CD4-positive, CD25-positive, alpha-beta regulatory T cell (primary cell): Measurements from ENCODE around the gene ATP13A5. TPM values are rescaled to one million over a fixed set of nuclear protein-coding genes. Genes with fewer than 3 reads are reported as not detected.

Experiments
- ATAC-seq, 2 donors: fragments of 150-1000 bp; cut with Tn5 transposase; one replicate each; pipeline ENCODE4 v1.10.0; 2021; ENCODE audit warnings: low read depth in 2 of 2, moderate number of reproducible peaks in 2 of 2, moderate library complexity in 1 of 2
- DNase-seq, 3 donors: peaks; one replicate each; pipeline versions ENCODE4 v3.0.0 to v3.0.0-alpha.2; 2012 to 2022; ENCODE audit warnings: mixed read lengths in 1 of 3
- H3K27ac ChIP-seq: one replicate; pipeline ENCODE4 v1.7.0; 2013; ENCODE audit warnings: mild to moderate bottlenecking, low read length; ENCODE audit not compliant: insufficient read depth, poor library complexity, severe bottlenecking
- H3K27me3 ChIP-seq: one replicate; pipeline ENCODE4 v1.7.0; 2013; ENCODE audit warnings: low read length; ENCODE audit not compliant: control insufficient read depth, insufficient read depth
- H3K36me3 ChIP-seq: one replicate; pipeline ENCODE4 v1.7.0; 2013; ENCODE audit warnings: mild to moderate bottlenecking, low read length, moderate library complexity; ENCODE audit not compliant: control insufficient read depth, insufficient read depth
- H3K4me1 ChIP-seq: 2 replicates; pipeline ENCODE4 v1.7.0; 2013; ENCODE audit warnings: mild to moderate bottlenecking, low read length; ENCODE audit not compliant: insufficient read depth, control insufficient read depth, poor library complexity, severe bottlenecking
- H3K4me3 ChIP-seq: one replicate; pipeline ENCODE4 v1.7.0; 2013; ENCODE audit warnings: low read depth, mild to moderate bottlenecking, low read length, moderate library complexity
- H3K9me3 ChIP-seq, 2 experiments: 1 replicate in 1 of 2; 2 replicates in 1 of 2; pipeline ENCODE4 v1.7.0; 2013; ENCODE audit warnings: low read length in 2 of 2, mild to moderate bottlenecking in 1 of 2, moderate library complexity in 1 of 2; ENCODE audit not compliant: control insufficient read depth in 2 of 2
- H3K27ac Mint-ChIP-seq, 3 donors: one replicate each; pipeline ENCODE4 v1.8.0; 2020 to 2022; ENCODE audit warnings: mild to moderate bottlenecking in 3 of 3, mixed read lengths in 3 of 3, moderate library complexity in 2 of 3
- H3K27me3 Mint-ChIP-seq: one replicate; pipeline ENCODE4 v1.8.0; 2022; ENCODE audit warnings: mild to moderate bottlenecking, mixed read lengths
- H3K36me3 Mint-ChIP-seq: one replicate; pipeline ENCODE4 v1.8.0; 2020; ENCODE audit warnings: mixed read lengths
- H3K4me1 Mint-ChIP-seq, 4 donors: one replicate each; pipeline ENCODE4 v1.8.0; 2020 to 2022; ENCODE audit warnings: mixed read lengths in 4 of 4, mild to moderate bottlenecking in 1 of 4
- H3K4me3 Mint-ChIP-seq, 4 donors: one replicate each; pipeline ENCODE4 v1.8.0; 2020 to 2022; ENCODE audit warnings: mild to moderate bottlenecking in 4 of 4, mixed read lengths in 4 of 4, moderate library complexity in 3 of 4
- H3K9me3 Mint-ChIP-seq, 7 donors: one replicate each; pipeline ENCODE4 v1.8.0; 2020 to 2022; ENCODE audit warnings: mixed read lengths in 7 of 7, mild to moderate bottlenecking in 3 of 7, moderate library complexity in 2 of 7
- polyA plus RNA-seq, 4 donors: library from polyadenylated mRNA; unstranded; fragments of 300-500 nt; fragmentation: Illumina TruSeq; gene quantifications; one replicate each; pipeline ENCODE4 v1.2.3, GENCODE V29; 2021
- total RNA-seq: library from RNA; stranded (reverse); gene quantifications from one replicate; pipeline ENCODE4 v1.2.3, GENCODE V29; 2022

The ATP13A5 gene
- total and polyA plus RNA-seq, 5 donors from 2014 or later: not detected

- peaks cover 3% of the 10 kb centered on the region for H3K27me3 ChIP-seq
- no peaks in the 10 kb centered on the region for H3K36me3 ChIP-seq
- no peaks in the 10 kb centered on the region for H3K9me3 ChIP-seq
- Mint-ChIP-seq H3K4me1 (peaks cover 0 to 4% (median 1%) of the 10 kb centered on the region in 4 donors), H3K9me3 (peaks cover 0 to 1% (median 0%) of the 10 kb centered on the region in 7 donors), H3K27ac (no peak overlapping the region), H3K36me3 (no peaks in the 10 kb centered on the region), H3K27me3 (no peaks in the 10 kb centered on the region), H3K4me3 (no peak overlapping the region)
- ATAC-seq (no peak), DNase-seq (no peak)
- no peak overlapping the region for H3K4me3 ChIP-seq
- H3K27ac ChIP-seq: no peak overlapping the region
- H3K4me1 ChIP-seq: no peaks in the 10 kb centered on the region
These were observed 10.7 kb downstream of the ATP13A5 start for GRCh38 chr3:193367868-193368267.

GRCh38 chr3:193357291-193357690 lies 21.3 kb downstream of the ATP13A5 start:
- DNase-seq (no peak), ATAC-seq (no peak)
- no peak overlapping the region for H3K27ac Mint-ChIP-seq
- Histone ChIP-seq H3K4me3 (no peak overlapping the region), H3K36me3 (no peaks in the 10 kb centered on the region), H3K9me3 (no peaks in the 10 kb centered on the region), H3K27me3 (peaks cover 4% of the 10 kb centered on the region), H3K27ac (no peak overlapping the region), H3K4me1 (no peaks in the 10 kb centered on the region)
- H3K9me3 Mint-ChIP-seq: peaks cover 0 to 2% (median 0%) of the 10 kb centered on the region in 7 donors
- H3K36me3 Mint-ChIP-seq: no peaks in the 10 kb centered on the region
- no peak overlapping the region for H3K4me3 Mint-ChIP-seq
- H3K4me1 Mint-ChIP-seq: no peaks in the 10 kb centered on the region
- H3K27me3 Mint-ChIP-seq: peaks cover 5% of the 10 kb centered on the region

GRCh38 chr3:193354423-193354822 lies 24.1 kb downstream of the ATP13A5 start:
- H3K9me3 Mint-ChIP-seq: peaks cover 0 to 2% (median 0%) of the 10 kb centered on the region in 7 donors
- Histone ChIP-seq H3K4me3 (no peak overlapping the region), H3K36me3 (no peaks in the 10 kb centered on the region), H3K9me3 (no peaks in the 10 kb centered on the region), H3K27me3 (peaks cover 2% of the 10 kb centered on the region), H3K4me1 (no peaks in the 10 kb centered on the region), H3K27ac (no peak overlapping the region)
- DNase-seq (no peak), ATAC-seq (no peak)
- H3K4me1 Mint-ChIP-seq: no peaks in the 10 kb centered on the region
- no peaks in the 10 kb centered on the region for H3K36me3 Mint-ChIP-seq
- H3K27ac Mint-ChIP-seq: no peak overlapping the region
- peaks cover 3% of the 10 kb centered on the region for H3K27me3 Mint-ChIP-seq
- H3K4me3 Mint-ChIP-seq: no peak overlapping the region

- H3K27ac Mint-ChIP-seq: no peak overlapping the region
- no peak for ATAC-seq
- H3K36me3 Mint-ChIP-seq: no peaks in the 10 kb centered on the region
- no peak for DNase-seq
- no peaks in the 10 kb centered on the region for H3K36me3 ChIP-seq
- no peaks in the 10 kb centered on the region for H3K4me1 Mint-ChIP-seq
- no peak overlapping the region for H3K4me3 Mint-ChIP-seq
- no peaks in the 10 kb centered on the region for H3K27me3 ChIP-seq
- H3K9me3 Mint-ChIP-seq: peaks cover 0 to 2% (median 0%) of the 10 kb centered on the region in 7 donors
- no peaks in the 10 kb centered on the region for H3K9me3 ChIP-seq
- no peak overlapping the region for H3K4me3 ChIP-seq
- no peak overlapping the region for H3K27ac ChIP-seq
- H3K4me1 ChIP-seq: no peaks in the 10 kb centered on the region
- H3K27me3 Mint-ChIP-seq: peaks cover 10% of the 10 kb centered on the region
These were observed 27.8 kb downstream of the ATP13A5 start for GRCh38 chr3:193350744-193351143.

- Histone ChIP-seq H3K36me3 (no peaks in the 10 kb centered on the region), H3K27ac (no peak overlapping the region), H3K9me3 (no peaks in the 10 kb centered on the region), H3K27me3 (no peaks in the 10 kb centered on the region), H3K4me1 (no peaks in the 10 kb centered on the region), H3K4me3 (no peak overlapping the region)
- Mint-ChIP-seq H3K4me3 (no peak overlapping the region), H3K27ac (no peak overlapping the region), H3K27me3 (peaks cover 10% of the 10 kb centered on the region), H3K4me1 (no peaks in the 10 kb centered on the region), H3K36me3 (no peaks in the 10 kb centered on the region), H3K9me3 (peaks cover 0 to 2% (median 0%) of the 10 kb centered on the region in 7 donors)
- DNase-seq (no peak), ATAC-seq (no peak)
These were observed 29.9 kb downstream of the ATP13A5 start for GRCh38 chr3:193348686-193349085.

- H3K9me3 ChIP-seq: no peaks in the 10 kb centered on the region
- ATAC-seq (no peak), DNase-seq (no peak)
- H3K27me3 Mint-ChIP-seq: peaks cover 10% of the 10 kb centered on the region
- H3K36me3 ChIP-seq: no peaks in the 10 kb centered on the region
- H3K4me3 ChIP-seq: no peak overlapping the region
- H3K4me3 Mint-ChIP-seq: no peak overlapping the region
- H3K4me1 Mint-ChIP-seq: no peaks in the 10 kb centered on the region
- no peaks in the 10 kb centered on the region for H3K36me3 Mint-ChIP-seq
- no peaks in the 10 kb centered on the region for H3K4me1 ChIP-seq
- no peak overlapping the region for H3K27ac Mint-ChIP-seq
- peaks cover 0 to 1% (median 0%) of the 10 kb centered on the region in 7 donors for H3K9me3 Mint-ChIP-seq
- H3K27ac ChIP-seq: no peak overlapping the region
- no peaks in the 10 kb centered on the region for H3K27me3 ChIP-seq
These were observed 30.7 kb downstream of the ATP13A5 start for GRCh38 chr3:193347521-193348501.

- Mint-ChIP-seq H3K9me3 (peaks cover 0 to 1% (median 0%) of the 10 kb centered on the region in 7 donors), H3K27ac (no peak overlapping the region), H3K27me3 (peaks cover 10% of the 10 kb centered on the region), H3K36me3 (no peaks in the 10 kb centered on the region), H3K4me3 (no peak overlapping the region), H3K4me1 (no peaks in the 10 kb centered on the region)
- H3K27ac ChIP-seq: no peak overlapping the region
- DNase-seq: no peak
- no peak for ATAC-seq
- no peaks in the 10 kb centered on the region for H3K9me3 ChIP-seq
- no peaks in the 10 kb centered on the region for H3K4me1 ChIP-seq
- no peak overlapping the region for H3K4me3 ChIP-seq
- no peaks in the 10 kb centered on the region for H3K27me3 ChIP-seq
- no peaks in the 10 kb centered on the region for H3K36me3 ChIP-seq
These were observed 32.3 kb downstream of the ATP13A5 start for GRCh38 chr3:193346259-193346658.

GRCh38 chr3:193345431-193345830 lies 33.1 kb downstream of the ATP13A5 start:
- H3K9me3 Mint-ChIP-seq: peaks cover 0 to 1% (median 0%) of the 10 kb centered on the region in 7 donors
- H3K4me1 Mint-ChIP-seq: no peaks in the 10 kb centered on the region
- no peak for ATAC-seq
- H3K36me3 ChIP-seq: no peaks in the 10 kb centered on the region
- H3K9me3 ChIP-seq: no peaks in the 10 kb centered on the region
- H3K36me3 Mint-ChIP-seq: no peaks in the 10 kb centered on the region
- no peak for DNase-seq
- H3K27me3 Mint-ChIP-seq: peaks cover 10% of the 10 kb centered on the region
- no peaks in the 10 kb centered on the region for H3K27me3 ChIP-seq
- H3K4me3 Mint-ChIP-seq: no peak overlapping the region
- no peak overlapping the region for H3K27ac Mint-ChIP-seq
- H3K4me3 ChIP-seq: no peak overlapping the region
- H3K27ac ChIP-seq: no peak overlapping the region
- no peaks in the 10 kb centered on the region for H3K4me1 ChIP-seq
